GM23248 (cell line): ENCODE measurements around the gene SERTAD1. TPM values are rescaled to one million over a fixed set of nuclear protein-coding genes. Genes with fewer than 3 reads are reported as not detected.

Experiments used
- DNase-seq: peaks from one replicate; pipeline ENCODE4 v3.0.0-alpha.2; 2015
- H2AFZ ChIP-seq: fragments of 200-600 bp; sonication (generic); 2 replicates; pipeline ENCODE4 v1.6.1; 2016; ENCODE audit warnings: antibody characterized with exemption
- H3F3A ChIP-seq: fragments of 200-600 bp; sonication (generic); 2 replicates; pipeline ENCODE4 v1.6.1; 2016; ENCODE audit warnings: mild to moderate bottlenecking, antibody characterized with exemption, mixed run types; ENCODE audit not compliant: insufficient read depth
- H3K27ac ChIP-seq: fragments of 200-600 bp; sonication (generic); 2 replicates; pipeline ENCODE4 v1.5.1; 2016; ENCODE audit warnings: mild to moderate bottlenecking
- H3K27me3 ChIP-seq: fragments of 200-600 bp; sonication (generic); replicated peaks from 2 replicates; pipeline ENCODE4 v1.6.1; 2016; ENCODE audit warnings: mild to moderate bottlenecking; ENCODE audit not compliant: insufficient read depth
- H3K36me3 ChIP-seq: fragments of 200-600 bp; sonication (generic); 2 replicates; pipeline ENCODE4 v1.6.1; 2016; ENCODE audit warnings: low read depth, mild to moderate bottlenecking
- H3K4me1 ChIP-seq: fragments of 200-600 bp; sonication (generic); 2 replicates; pipeline ENCODE4 v1.6.1; 2016; ENCODE audit warnings: mild to moderate bottlenecking; ENCODE audit not compliant: insufficient read depth
- H3K4me2 ChIP-seq: fragments of 200-600 bp; sonication (generic); one replicate; pipeline ENCODE4 v1.6.1; 2016; ENCODE audit warnings: mild to moderate bottlenecking; ENCODE audit not compliant: unreplicated experiment
- H3K4me3 ChIP-seq: fragments of 200-600 bp; sonication (generic); 2 replicates; pipeline ENCODE4 v1.5.1; 2016; ENCODE audit warnings: mild to moderate bottlenecking
- H3K79me2 ChIP-seq: fragments of 200-600 bp; sonication (generic); 2 replicates; pipeline ENCODE4 v1.6.1; 2016; ENCODE audit warnings: mild to moderate bottlenecking; ENCODE audit not compliant: insufficient read depth
- H3K9ac ChIP-seq: fragments of 200-600 bp; sonication (generic); 2 replicates; pipeline ENCODE4 v1.6.1; 2016; ENCODE audit warnings: mild to moderate bottlenecking
- H3K9me2 ChIP-seq: fragments of 200-600 bp; sonication (generic); 2 replicates; pipeline ENCODE4 v1.6.1; 2016; ENCODE audit warnings: mixed run types, mild to moderate bottlenecking, moderate library complexity; ENCODE audit not compliant: insufficient read depth
- H3K9me3 ChIP-seq: fragments of 200-600 bp; sonication (generic); one replicate; pipeline ENCODE4 v1.6.1; 2017; ENCODE audit warnings: low read depth
- H4K20me1 ChIP-seq: fragments of 200-600 bp; sonication (generic); 2 replicates; pipeline ENCODE4 v1.6.0; 2016; ENCODE audit not compliant: insufficient read depth
- EZH2 ChIP-seq: fragments of 200-600 bp; sonication (generic); IDR thresholded peaks from 2 replicates; pipeline ENCODE4 v1.6.1; 2018; ENCODE audit warnings: antibody characterized with exemption, mild to moderate bottlenecking; ENCODE audit not compliant: insufficient read depth, poor library complexity, severe bottlenecking
- EZH2phosphoT487 ChIP-seq: fragments of 200-600 bp; sonication (generic); IDR thresholded peaks from 2 replicates; pipeline ENCODE4 v1.6.1; 2018; ENCODE audit warnings: antibody characterized with exemption, moderate library complexity, mild to moderate bottlenecking, low read depth; ENCODE audit not compliant: insufficient read depth
- WGBS, 2 experiments: methylation state at CpG; one replicate each; pipeline ENCODE4 v1.1.6; 2015 to 2017; ENCODE audit warnings: low lambda C conversion rate in 2 of 2, low coverage in 1 of 2; ENCODE audit errors: missing lambda C conversion rate in 2 of 2; 5-methylcytosine and 5-hydroxymethylcytosine counted together
- in situ Hi-C: fragments of 300-500 bp; cut with MboI; formaldehyde crosslinking; loops from 2 replicates; pipeline ENCODE4 v1.15.0; 2020
- polyA plus RNA-seq: library from polyadenylated mRNA; unstranded; fragments of >200 nt; fragmentation: Nextera tagmentation; extraction: Ambion mirVana; gene quantifications from 2 replicates; pipeline ENCODE4 v1.2.1, GENCODE V29; 2016
- total RNA-seq: library from RNA; depleted of rRNA; stranded (reverse); fragments of >200 nt; shearing (Covaris generic); gene quantifications from 2 replicates; pipeline ENCODE4 v1.2.3, GENCODE V29; 2014

SERTAD1 gene
- total and polyA plus RNA-seq, 2 experiments from 2014 or later = 31.7 to 34.5 TPM

DNA sequence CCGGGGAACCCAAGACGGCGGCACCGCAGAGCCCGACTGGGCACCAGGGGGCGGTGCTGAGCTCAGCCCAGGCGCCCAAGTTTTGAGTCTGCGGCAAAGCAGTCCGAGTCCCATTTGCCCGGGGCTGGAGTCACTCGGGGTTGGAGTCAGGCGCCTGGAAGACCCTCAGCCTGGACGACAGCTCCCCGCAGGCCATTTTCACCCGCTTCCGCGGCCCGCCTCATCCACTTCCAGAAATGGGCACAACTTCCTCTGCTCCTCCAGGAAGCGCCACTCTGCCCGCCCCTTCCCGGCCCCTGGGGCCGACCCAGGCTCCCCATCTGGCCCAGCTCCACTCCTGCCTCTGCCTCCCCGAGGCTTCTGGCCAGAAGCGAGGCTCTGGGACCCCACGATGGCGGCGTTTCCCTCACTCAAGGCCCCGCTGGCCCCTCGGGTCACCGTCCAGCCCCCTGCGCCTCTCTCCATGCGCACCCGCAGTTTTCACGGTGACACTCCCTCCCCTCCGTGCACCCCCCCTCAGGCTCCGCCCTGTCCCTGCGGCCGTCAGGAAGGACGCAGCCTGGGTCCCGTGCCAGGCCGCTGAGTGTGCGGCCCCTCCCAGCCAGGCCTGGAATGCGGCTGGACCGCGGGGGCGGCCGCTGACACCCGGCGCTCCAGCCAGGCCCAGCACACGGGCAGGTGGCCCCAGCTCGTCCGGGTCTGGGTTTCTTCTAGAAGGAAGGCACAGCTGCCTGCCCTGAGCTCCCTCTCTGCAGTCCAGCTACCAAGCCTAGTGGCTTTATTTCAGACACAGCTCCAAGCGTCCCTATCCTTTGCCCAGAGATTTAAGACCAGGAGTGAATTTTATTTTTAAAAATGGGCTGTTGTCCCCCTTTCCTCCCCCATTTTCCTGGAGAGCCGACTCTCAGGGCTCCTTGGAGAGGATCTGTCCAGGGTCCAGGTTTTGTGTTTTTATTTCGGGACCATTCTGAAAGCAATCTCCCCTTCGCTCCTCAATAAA is 4.7 kb downstream of the SERTAD1 start:
- H3K4me2 ChIP-seq = peak overlapping the region; percentile 98
- peak overlapping the region; percentile 86 for H3K9ac ChIP-seq
- WGBS, 2 experiments = 2 to 5% methylated on average over 48 to 50 of the region's 56 CpGs
- peaks cover 38% of the 10 kb centered on the region for H3K79me2 ChIP-seq
- H4K20me1 ChIP-seq = no peaks in the 10 kb centered on the region
- no peak for TF ChIP-seq EZH2phosphoT487
- no peak for TF ChIP-seq EZH2
- H3K27ac ChIP-seq = peak overlapping the region; percentile 92
- no peaks in the 10 kb centered on the region for H3K9me2 ChIP-seq
- peak; percentile 98 for DNase-seq
- H3K4me1 ChIP-seq = peaks cover 26% of the 10 kb centered on the region
- H3K9me3 ChIP-seq = no peaks in the 10 kb centered on the region
- peak overlapping the region; percentile 79 for H2AFZ ChIP-seq
- in situ Hi-C loops = no loop called here
- H3K36me3 ChIP-seq = peaks cover 9% of the 10 kb centered on the region; the same call in 1 of the 2 replicates
- no peaks in the 10 kb centered on the region for H3K27me3 ChIP-seq
- peak overlapping the region; percentile 74 for H3K4me3 ChIP-seq
- peaks cover 20% of the 10 kb centered on the region for H3F3A ChIP-seq

DNA sequence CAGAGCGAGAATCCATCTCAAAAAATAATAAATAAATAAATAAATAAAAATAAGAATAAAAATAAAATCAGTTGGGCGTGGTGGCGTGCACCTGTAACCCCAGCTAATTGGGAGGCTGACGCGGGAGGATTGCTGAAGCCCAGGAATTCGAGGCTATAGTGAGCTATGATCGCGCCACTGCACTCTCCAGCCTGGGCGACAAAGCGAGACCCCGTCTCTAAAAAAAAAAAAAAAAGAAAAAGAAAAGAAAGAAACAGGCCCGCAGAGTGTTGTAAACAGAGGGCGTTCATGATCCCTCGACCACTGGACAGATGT is 5.4 kb downstream of the SERTAD1 start:
- no peak for DNase-seq
- H3K9me3 ChIP-seq = no peaks in the 10 kb centered on the region
- TF ChIP-seq EZH2 (no peak), EZH2phosphoT487 (no peak)
- peaks cover 20% of the 10 kb centered on the region for H3F3A ChIP-seq
- peak overlapping the region; percentile 74 for H3K4me3 ChIP-seq
- no peaks in the 10 kb centered on the region for H3K27me3 ChIP-seq
- 50 to 53% methylated on average over 14 of the region's 14 CpGs for WGBS, 2 experiments
- H4K20me1 ChIP-seq = no peaks in the 10 kb centered on the region
- peaks cover 38% of the 10 kb centered on the region for H3K79me2 ChIP-seq
- H3K9ac ChIP-seq = peak overlapping the region; percentile 86
- in situ Hi-C loops = no loop called here
- peaks cover 9% of the 10 kb centered on the region; the same call in 1 of the 2 replicates for H3K36me3 ChIP-seq
- peak overlapping the region; percentile 92 for H3K27ac ChIP-seq
- peaks cover 26% of the 10 kb centered on the region for H3K4me1 ChIP-seq
- H3K4me2 ChIP-seq = peak overlapping the region; percentile 98
- no peaks in the 10 kb centered on the region for H3K9me2 ChIP-seq
- peak overlapping the region; percentile 79 for H2AFZ ChIP-seq

DNA sequence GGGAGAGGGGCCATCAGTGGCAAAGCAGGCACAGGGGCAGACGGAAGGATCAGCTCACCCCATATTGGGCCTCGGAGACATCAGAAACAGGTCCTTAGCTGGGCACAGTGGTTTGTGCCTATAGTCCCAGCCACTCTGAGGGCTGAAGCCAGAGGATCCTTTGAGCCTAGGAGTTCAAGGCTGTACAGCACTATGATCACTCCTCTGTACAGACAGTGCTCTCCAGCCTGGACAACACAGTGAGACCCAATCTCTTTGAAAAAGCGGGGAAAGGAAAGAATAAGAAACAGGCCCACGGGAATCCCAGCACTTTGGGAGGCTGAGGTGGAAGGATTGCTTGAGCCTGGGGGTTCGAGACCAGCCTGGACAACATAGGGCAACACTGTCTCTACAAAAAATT is 6.0 kb downstream of the SERTAD1 start:
- in situ Hi-C loops = no loop called here
- Histone ChIP-seq H3K4me2 (no peak overlapping the region), H3K9me3 (no peaks in the 10 kb centered on the region), H3F3A (peaks cover 18% of the 10 kb centered on the region), H3K36me3 (peaks cover 9% of the 10 kb centered on the region; the same call in 1 of the 2 replicates), H3K27me3 (no peaks in the 10 kb centered on the region), H2AFZ (no peak overlapping the region), H3K4me1 (peaks cover 26% of the 10 kb centered on the region), H3K9ac (no peak overlapping the region), H3K4me3 (no peak overlapping the region), H3K27ac (no peak overlapping the region), H3K79me2 (peaks cover 33% of the 10 kb centered on the region), H4K20me1 (no peaks in the 10 kb centered on the region), H3K9me2 (no peaks in the 10 kb centered on the region)
- TF ChIP-seq EZH2phosphoT487 = no peak
- no peak for TF ChIP-seq EZH2
- DNase-seq = no peak
- WGBS, 2 experiments = 99% methylated on average over 5 of the region's 5 CpGs

DNA sequence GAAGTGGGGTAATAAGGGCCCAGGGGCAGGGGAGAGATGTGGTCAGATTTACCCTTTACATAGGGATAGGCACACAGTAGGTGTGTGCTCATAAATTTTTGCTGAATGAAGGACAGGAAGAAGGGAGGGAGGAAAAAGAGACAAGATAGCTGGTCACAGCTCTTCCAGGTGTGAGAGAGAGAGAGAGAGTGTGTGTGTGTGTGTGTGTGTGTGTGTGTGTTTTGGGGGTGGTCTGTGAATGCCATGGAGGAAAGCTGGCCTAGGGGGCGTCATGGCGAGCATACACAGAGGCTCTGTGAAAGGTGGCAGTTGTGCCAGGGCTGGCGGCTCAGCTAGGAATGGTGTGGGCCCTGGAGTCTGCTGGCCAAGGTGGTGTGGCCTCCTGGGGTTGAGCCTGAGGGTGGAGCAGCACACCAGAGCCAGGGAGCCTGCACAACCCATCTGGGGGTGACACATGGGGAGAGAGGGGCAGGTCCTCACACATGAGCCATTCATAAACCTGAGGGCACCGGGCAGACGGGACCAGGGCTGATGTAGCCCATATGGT is 6.7 kb downstream of the SERTAD1 start:
- no peak for DNase-seq
- no peak overlapping the region for H3K9ac ChIP-seq
- TF ChIP-seq EZH2phosphoT487 (no peak), EZH2 (no peak)
- no peaks in the 10 kb centered on the region for H3K9me3 ChIP-seq
- H3F3A ChIP-seq = peaks cover 13% of the 10 kb centered on the region
- no peak overlapping the region for H3K4me3 ChIP-seq
- 63 to 71% methylated on average over 5 of the region's 5 CpGs for WGBS, 2 experiments
- peaks cover 9% of the 10 kb centered on the region; the same call in 1 of the 2 replicates for H3K36me3 ChIP-seq
- no peak overlapping the region for H2AFZ ChIP-seq
- peaks cover 26% of the 10 kb centered on the region for H3K4me1 ChIP-seq
- peaks cover 27% of the 10 kb centered on the region for H3K79me2 ChIP-seq
- in situ Hi-C loops = no loop called here
- no peaks in the 10 kb centered on the region for H3K27me3 ChIP-seq
- no peak overlapping the region for H3K27ac ChIP-seq
- no peaks in the 10 kb centered on the region for H4K20me1 ChIP-seq
- H3K9me2 ChIP-seq = no peaks in the 10 kb centered on the region
- H3K4me2 ChIP-seq = no peak overlapping the region
